BJ (cell line): ENCODE data around the gene RAET1E. TPM values are rescaled to one million over a fixed set of nuclear protein-coding genes. Genes with fewer than 3 reads are reported as not detected.
"Not testable (repeated sequence)": the region's sequence is repeated elsewhere in the genome, so short reads cannot be mapped to it uniquely, and the experiment has no call there.

Experiments used
- CTCF ChIA-PET: fragments of 350-600 bp; formaldehyde crosslinking; extraction: SDS; loops from one replicate; lab custom pipeline; 2021; ENCODE audit warnings: antibody characterized with exemption, inconsistent platforms; lab: Yijun Ruan, JAX
- POLR2A ChIA-PET: fragments of 300-600 bp; sonication (Branson Sonifier 250); formaldehyde crosslinking; extraction: SDS; loops from one replicate; lab custom pipeline; 2021; ENCODE audit warnings: antibody characterized with exemption; lab: Charles Lee
- DNase-seq: peaks from one replicate; pipeline ENCODE4 v3.0.0-alpha.2; 2011; ENCODE audit warnings: low read depth
- H3K27me3 ChIP-seq: 2 replicates; pipeline ENCODE4 v1.6.0; 2011; ENCODE audit warnings: low read length; ENCODE audit not compliant: control insufficient read depth, insufficient read depth
- H3K36me3 ChIP-seq: 2 replicates; pipeline ENCODE4 v1.5.1; 2011; ENCODE audit warnings: low read length; ENCODE audit not compliant: control insufficient read depth, insufficient read depth
- H3K4me3 ChIP-seq: 2 replicates; pipeline ENCODE4 v1.5.1; 2011; ENCODE audit warnings: low read depth, mild to moderate bottlenecking, control low read depth, low read length
- CTCF ChIP-seq: IDR thresholded peaks from 2 replicates; pipeline ENCODE4 v1.5.1; 2011; ENCODE audit warnings: low read depth, mild to moderate bottlenecking, control low read depth, inconsistent platforms, low read length, moderate library complexity; ENCODE audit not compliant: insufficient read depth
- polyA plus RNA-seq: library from polyadenylated mRNA; depleted of rRNA; stranded (reverse); fragments of >200 nt; gene quantifications from 2 replicates; pipeline ENCODE4 v1.2.3, GENCODE V29; 2011

The RAET1E gene
- polyA plus RNA-seq, 1 experiment: 0.31 TPM

DNA sequence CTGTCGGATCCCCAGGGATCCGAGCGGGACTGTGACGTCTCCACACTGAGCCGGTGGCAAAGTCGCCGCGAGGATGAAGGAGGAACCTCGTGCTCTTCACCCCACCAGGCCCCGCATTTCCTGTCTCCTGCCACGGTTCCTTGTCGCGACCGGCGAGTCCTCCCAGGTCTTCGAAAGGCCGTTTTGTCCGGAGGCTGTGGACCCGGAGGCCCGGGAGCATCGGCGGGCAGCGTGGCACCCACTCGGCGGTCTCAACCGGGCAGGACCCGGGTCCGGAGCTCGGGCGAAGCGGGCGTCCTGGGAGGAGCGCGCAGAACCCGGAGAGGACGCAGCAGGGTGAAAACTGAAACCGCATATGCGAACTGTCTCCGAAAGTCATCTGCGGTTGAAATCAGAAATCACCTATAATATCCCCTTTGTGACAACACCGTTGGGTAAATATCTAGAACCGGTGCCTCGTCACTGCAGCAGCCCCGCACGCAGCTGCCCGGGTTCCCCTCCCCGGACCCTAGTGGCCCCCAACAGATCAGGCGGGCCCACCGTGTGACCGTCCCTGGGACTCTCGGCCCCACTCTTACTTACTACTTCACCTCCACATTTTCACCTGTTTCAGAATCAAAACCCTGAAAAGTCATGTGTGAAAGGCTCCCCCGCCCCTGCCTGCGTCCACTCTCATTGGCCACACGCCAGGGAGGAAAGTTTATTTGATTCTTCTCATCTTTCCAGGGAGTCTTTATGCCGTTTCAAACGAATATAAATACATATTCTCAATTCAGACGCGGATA is 40.9 kb upstream of the RAET1E start:
- no peak for DNase-seq
- Histone ChIP-seq H3K36me3 (no peaks in the 10 kb centered on the region), H3K4me3 (peak overlapping the region; percentile 45), H3K27me3 (peaks cover 15% of the 10 kb centered on the region)
- TF ChIP-seq CTCF: no peak
- ChIA-PET CTCF (interaction anchor here (1.1 kb wide), 1 partner anchor 78 kb away, joined by 7 read pairs; no protein-coding TSS in a partner anchor), POLR2A (no interaction called here)

DNA sequence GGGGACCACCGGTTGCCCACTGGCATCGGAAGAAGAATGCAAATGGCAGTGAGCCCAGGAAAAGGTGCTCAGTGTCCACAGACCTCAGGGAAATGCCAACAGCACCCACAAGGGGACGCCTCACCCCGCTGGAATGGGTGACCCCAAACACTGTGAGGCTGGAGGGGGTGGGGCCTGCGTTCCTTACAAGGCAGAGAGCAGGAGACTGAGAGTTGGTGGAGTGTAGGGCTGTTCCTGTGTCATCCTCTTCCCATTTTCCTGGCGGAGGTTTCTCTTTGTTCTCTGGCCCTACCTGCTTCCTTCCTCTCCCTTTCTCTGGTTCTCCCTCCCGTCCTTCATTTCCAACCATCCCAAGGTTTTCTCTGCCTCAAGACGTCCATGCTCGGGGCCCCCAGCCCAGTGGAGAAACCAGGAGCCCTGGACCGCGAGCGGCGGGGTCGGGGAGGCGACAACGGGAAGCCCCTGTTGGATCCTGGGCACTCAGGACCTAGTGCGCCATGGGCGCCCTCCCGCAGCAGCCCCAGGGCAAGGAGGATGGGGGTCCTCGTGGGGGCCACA is 40.2 kb upstream of the RAET1E start:
- H3K36me3 ChIP-seq, DNase-seq, POLR2A ChIA-PET: not testable (repeated sequence)
- H3K4me3 ChIP-seq: peak overlapping the region; percentile 45
- CTCF ChIA-PET: interaction anchor here (1.1 kb wide), 1 partner anchor 79 kb away, joined by 7 read pairs; no protein-coding TSS in a partner anchor
- peaks cover 17% of the 10 kb centered on the region for H3K27me3 ChIP-seq

DNA sequence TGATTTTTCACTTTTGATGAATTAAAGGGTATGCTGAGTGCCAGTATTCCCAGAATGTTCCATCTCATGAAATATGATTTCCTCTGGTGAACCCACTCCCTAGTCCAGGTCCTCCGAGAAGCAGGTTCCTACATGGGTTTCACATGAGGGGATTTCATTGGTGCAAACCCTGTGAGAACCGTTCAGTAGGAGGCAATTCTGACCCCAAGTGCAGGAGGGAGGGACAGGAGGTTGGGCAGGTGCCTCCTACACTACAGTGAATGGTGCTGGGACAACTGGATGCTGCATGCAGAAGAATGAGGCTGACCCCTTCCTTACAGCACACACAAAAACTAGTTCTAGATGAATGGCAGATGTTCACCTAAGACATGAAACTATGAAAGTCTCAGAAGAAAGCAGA is 38.8 kb upstream of the RAET1E start:
- DNase-seq: no peak
- no peak overlapping the region for H3K4me3 ChIP-seq
- TF ChIP-seq CTCF: no peak
- ChIA-PET POLR2A (no interaction called here), CTCF (interaction anchor here (2.8 kb wide), 1 partner anchor 80 kb away, joined by 24 read pairs; no protein-coding TSS in a partner anchor)
- H3K36me3 ChIP-seq: no peaks in the 10 kb centered on the region
- H3K27me3 ChIP-seq: peaks cover 20% of the 10 kb centered on the region

DNA sequence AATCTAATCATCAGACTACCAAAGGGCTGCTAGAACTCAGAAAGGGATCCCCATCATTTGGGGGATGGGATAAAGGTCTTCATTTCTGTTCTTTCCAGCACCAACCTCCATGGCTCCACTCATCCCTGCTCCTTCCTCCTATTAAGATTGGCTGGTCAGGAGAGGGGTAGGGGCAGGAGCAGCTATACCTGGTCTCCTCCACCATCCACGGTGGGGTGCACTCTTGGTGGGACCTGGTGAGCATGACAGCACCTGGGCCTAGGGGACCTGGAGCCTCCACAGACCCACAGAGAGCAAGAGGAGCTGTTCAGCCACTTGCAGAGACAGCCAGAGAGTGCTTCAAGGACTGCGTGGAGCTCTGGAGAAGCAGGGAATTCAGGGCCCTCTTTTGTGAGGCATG is 37.8 kb upstream of the RAET1E start:
- ChIA-PET POLR2A (no interaction called here), CTCF (interaction anchor here (1.1 to 2.8 kb wide), 3 partner anchors 9 to 81 kb away, joined by 3 to 24 read pairs (median 3); no protein-coding TSS in a partner anchor)
- TF ChIP-seq CTCF: no peak
- Histone ChIP-seq H3K4me3 (no peak overlapping the region), H3K27me3 (peaks cover 21% of the 10 kb centered on the region), H3K36me3 (no peaks in the 10 kb centered on the region)
- no peak for DNase-seq

DNA sequence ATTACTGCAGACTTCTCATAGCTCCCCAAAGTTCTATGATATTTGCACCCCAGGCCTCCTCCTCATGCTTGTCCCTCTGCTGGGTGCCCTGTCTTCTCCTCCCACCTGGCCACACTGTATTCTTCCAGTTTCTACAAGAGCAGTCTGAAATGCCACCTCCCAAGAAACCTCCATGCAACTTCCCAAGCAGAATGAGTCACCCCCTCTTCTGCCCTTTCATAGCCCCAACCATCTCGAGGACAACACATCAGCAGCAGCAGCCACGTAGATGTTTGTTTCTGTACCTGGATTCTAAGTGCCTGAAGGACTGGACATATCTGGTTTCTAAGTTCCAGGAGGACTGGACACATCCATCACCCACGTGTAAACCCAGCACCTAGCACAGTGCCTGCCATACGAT is 37.3 kb upstream of the RAET1E start:
- peaks cover 21% of the 10 kb centered on the region for H3K27me3 ChIP-seq

More for the DNA sequence above, 37.3 kb upstream of the RAET1E start:
- Histone ChIP-seq H3K4me3 (no peak overlapping the region), H3K36me3 (no peaks in the 10 kb centered on the region)
- ChIA-PET POLR2A (no interaction called here), CTCF (interaction anchor here (1.1 to 2.8 kb wide), 3 partner anchors 8 to 81 kb away, joined by 3 to 24 read pairs (median 3); no protein-coding TSS in a partner anchor)
- no peak for TF ChIP-seq CTCF
- DNase-seq: no peak
